Stimulated activated CD4-positive, alpha-beta T cell treated with anti-CD3 and anti-CD28 coated beads, Interleukin-1b, Interleukin-23, amount 100 ng/mL, for 48 hours (primary cell): ENCODE data around the gene SMARCA4.
A peak's percentile ranks its signal among the peaks of the same experiment; 100 is the strongest.

Experiments used
- DNase-seq: peaks from one replicate; pipeline ENCODE4 v3.0.0-alpha.2; 2020

SMARCA4 gene

GRCh38 chr19:10960314-10961072, at the start of gene SMARCA4:
Gene SMARCA4, plus strand, starts transcription at chr19:10961030. Its CDS starts 23,122 bp downstream, at chr19:10984152.
- peak; percentile 97 for DNase-seq

DNA sequence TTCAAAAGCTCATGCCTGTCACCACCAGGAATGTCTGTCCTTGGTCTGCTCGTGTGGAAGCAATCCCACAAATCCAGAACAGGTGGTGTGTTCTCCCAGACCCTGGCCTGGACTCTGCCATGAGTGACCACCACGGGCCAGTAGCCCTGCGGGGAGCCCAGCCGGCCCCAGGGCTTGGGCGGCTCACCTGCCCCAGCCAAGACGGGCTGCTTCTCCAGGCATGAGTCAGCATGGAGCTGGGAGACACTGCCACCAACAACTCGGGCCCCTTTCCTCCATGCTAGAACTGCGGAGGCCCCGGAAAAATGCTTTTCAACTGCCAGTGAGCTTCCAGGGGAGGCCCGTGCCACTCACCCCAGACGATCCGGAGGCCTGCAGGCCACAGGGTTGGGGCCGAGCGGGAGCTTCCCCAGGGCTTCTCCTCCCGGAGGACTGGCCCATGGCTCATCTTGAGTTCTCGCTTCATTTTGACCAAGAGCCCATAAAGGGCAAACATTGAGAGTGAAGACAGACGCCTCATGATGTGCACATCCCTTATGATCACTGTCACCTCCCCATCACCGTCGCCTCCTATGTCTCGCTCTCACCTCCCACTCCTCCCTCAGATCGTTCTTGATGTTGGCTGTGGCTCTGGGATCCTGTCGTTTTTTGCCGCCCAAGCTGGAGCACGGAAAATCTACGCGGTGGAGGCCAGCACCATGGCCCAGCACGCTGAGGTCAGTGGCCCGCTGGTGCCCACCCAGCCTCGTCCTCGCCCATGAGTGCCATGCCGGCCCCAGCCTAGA, 49.1 kb upstream of the SMARCA4 start:
- DNase-seq: no peak

- no peak for DNase-seq
Observed at GRCh38 chr19:10912619-10913018, 48.2 kb upstream of the SMARCA4 start.

DNA sequence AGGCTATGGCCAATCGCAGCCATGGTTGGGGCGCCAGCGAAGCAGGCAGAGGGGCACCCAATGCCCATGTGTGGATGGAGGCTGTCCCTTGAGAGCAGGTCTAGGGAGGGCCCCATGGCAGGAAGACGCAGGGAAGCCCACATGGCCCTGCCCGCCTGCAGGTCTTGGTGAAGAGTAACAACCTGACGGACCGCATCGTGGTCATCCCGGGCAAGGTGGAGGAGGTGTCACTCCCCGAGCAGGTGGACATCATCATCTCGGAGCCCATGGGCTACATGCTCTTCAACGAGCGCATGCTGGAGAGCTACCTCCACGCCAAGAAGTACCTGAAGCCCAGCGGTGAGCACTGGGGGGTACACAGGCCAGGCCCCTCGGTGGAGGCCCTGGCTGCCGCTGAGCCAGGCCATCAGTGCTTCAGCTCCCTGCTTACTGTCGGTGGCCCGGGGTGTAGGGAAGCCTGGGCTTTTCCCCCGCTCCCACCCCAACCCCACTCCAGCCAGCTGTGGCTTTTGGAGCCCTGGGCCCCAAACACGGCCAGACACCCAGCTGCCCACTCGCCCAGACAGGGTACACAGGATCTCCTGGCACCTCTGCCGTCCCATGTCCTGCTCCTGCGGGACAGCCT, 47.0 kb upstream of the SMARCA4 start:
- DNase-seq: no peak

DNA sequence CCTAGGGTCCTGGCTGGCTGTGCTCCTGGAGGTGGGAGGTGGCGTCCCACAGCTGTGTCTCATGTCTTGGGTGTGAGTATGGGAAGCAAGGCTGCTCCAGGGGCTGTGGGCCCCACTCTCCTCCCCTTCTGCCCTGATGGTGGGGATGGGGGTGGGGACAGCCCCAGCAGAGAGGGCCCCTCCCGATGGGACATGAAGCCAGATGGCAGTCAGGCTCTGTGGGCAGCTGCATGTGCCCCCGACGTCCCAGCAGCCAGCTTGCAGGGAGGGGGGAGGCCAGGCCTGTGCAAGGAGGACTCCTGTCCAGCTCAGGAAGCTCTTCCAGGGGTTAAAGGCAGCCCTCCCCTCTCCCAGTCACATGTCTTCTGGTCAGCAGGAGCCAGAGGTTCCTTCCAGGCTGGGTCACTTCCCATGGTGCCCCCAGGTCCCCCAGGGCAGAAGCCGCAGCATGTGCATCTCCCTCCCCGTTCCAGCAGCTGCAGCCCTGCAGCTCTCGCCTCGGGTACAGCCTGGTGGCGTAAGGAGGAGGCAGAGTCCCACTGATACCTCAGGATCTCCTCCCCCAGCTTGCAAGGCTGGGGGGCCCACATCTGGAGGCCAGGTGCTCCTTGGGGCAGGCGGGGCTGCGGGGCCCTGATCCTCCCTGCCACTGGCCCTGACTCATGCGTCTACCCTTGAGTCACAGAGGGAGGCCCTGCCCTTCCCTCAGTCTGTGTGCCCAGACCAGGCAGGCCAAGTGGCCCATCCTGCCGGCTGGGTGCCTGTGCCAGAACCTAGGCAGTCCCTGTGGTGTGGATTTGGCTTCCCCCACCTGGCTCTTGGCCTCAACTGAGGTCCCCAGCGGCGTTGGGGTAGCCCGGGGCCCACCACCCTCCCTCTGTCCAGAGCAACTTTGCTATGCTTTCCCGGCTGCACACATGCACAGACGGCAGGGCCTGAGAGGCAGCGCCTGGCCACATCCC, 45.4 kb upstream of the SMARCA4 start:
- no peak for DNase-seq

DNA sequence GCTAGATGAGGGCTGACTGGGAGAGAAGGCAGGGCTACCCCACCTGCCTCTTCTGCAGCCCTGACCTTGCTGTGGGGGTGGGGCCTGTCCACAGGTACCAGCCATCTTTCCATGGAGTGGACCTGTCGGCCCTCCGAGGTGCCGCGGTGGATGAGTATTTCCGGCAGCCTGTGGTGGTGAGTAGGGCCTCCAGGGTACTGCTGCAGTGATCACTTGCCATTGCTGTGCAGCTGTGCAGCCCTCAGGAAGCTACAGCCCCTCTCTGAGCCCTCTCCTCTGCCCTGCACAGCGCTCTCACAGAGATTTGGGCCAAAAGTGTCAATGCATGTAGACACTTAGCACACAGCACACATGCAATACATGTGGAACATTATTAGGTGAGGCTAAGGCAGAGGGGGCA, 44.2 kb upstream of the SMARCA4 start:
- DNase-seq: no peak

- DNase-seq: no peak
Observed at GRCh38 chr19:10918359-10918758, 42.5 kb upstream of the SMARCA4 start.

- no peak for DNase-seq
Observed at GRCh38 chr19:10919352-10920287, 41.2 kb upstream of the SMARCA4 start.

- no peak for DNase-seq
Observed at GRCh38 chr19:10920288-10920655, 40.6 kb upstream of the SMARCA4 start.

DNA sequence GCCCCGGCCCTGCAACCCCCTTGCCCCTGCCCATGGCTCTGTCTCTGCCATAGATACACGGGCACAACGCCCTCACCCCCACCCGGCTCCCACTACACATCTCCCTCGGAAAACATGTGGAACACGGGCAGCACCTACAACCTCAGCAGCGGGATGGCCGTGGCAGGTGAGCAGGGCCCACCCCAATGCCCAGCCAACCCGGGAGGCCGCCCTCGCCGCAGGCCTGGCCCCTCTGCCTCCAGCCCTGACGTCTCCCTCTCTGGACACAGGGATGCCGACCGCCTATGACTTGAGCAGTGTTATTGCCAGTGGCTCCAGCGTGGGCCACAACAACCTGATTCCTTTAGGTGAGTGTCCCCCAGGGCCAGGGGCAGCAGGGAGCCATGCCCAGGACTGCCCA, 40.0 kb upstream of the SMARCA4 start:
- no peak for DNase-seq

DNA sequence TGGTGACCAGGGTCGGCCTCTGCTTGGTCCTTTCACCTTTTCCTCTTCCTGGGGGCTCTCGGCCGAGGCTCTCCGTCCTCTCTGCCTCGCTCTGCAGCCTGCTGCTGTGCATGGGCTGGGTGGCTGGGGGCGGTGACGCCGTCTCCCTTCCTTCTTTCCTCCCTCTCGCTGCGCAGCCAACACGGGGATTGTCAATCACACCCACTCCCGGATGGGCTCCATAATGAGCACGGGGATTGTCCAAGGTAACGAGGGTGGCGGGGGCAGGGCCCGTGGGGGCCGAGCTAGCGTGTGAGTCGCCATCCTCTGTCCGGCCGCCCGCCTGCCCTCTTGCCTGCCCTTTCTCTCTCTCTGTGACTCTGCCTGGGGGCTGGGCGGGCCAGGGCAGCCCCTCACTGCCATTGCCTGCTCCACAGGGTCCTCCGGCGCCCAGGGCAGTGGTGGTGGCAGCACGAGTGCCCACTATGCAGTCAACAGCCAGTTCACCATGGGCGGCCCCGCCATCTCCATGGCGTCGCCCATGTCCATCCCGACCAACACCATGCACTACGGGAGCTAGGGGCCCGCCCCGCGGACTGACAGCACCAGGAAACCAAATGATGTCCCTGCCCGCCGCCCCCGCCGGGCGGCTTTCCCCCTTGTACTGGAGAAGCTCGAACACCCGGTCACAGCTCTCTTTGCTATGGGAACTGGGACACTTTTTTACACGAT, 39.5 kb upstream of the SMARCA4 start:
- no peak for DNase-seq

GRCh38 chr19:10921910-10922637, 38.8 kb upstream of the SMARCA4 start:
- DNase-seq: no peak

GRCh38 chr19:10922638-10923014, 38.2 kb upstream of the SMARCA4 start:
- no peak for DNase-seq

GRCh38 chr19:10923260-10924112, 37.3 kb upstream of the SMARCA4 start:
- DNase-seq: no peak

GRCh38 chr19:10924597-10924996, 36.2 kb upstream of the SMARCA4 start:
- DNase-seq: no peak

- no peak for DNase-seq
Observed at GRCh38 chr19:10927730-10928562, 32.9 kb upstream of the SMARCA4 start.

DNA sequence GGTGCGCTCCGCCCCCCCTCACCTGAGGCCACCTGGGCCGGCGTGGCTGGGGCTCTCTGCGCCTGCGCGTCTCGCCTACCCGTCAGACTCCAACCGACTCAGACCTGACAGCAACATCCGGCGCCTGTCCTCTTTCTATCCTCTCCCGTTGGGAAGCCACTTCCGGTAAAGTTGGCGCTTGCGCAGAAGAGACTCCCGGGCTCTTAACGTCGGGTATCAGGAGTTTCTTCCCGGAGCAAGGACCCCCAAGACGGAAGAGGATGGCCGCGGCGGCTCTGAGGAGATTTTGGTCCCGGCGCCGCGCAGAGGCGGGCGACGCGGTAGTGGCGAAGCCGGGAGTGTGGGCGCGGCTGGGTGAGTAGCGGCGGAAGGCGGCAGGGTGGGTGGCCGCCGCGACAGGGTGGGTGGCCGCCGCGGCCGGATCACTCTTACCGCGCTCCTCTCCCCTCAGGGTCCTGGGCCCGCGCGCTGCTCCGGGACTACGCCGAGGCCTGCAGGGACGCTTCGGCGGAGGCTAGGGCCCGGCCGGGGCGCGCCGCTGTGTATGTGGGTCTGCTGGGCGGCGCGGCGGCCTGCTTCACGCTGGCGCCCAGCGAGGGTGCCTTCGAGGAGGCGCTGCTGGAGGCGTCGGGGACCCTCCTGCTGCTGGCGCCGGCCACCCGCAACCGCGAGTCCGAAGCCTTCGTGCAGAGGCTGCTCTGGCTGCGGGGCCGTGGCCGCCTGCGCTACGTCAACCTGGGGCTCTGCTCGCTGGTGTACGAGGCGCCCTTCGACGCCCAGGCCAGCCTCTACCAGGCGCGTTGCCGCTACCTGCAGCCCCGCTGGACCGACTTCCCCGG, 32.0 kb upstream of the SMARCA4 start, which contains the start of the genes TIMM29 and YIPF2:
Gene TIMM29 (plus strand): TSS at position 249 of the 839 bp plus-strand sequence. CDS start 12 bp downstream, at position 261.
Gene YIPF2 (minus strand): TSS at position 77 of the 839 bp plus-strand sequence. CDS start 229 bp downstream, outside the sequence.
- peak; percentile 98 for DNase-seq
